Spleen (tissue), 7 donors: ENCODE measurements around the gene PRDM16.

Experiments used
- CTCF ChIP-seq, 11 experiments: fragments of 200-600 bp in 7 of 11; fragments of 450-650 bp in 4 of 11; sonication (generic) in 4 of 11; IDR thresholded peaks in 8 of 11; conservative IDR thresholded peaks in 3 of 11; 1 replicate in 7 of 11; 2 replicates in 4 of 11; pipeline versions ENCODE4 v1.4.0 to v1.8.0; 2016 to 2021; ENCODE audit warnings: antibody characterized with exemption in 11 of 11, inconsistent platforms in 4 of 11, mild to moderate bottlenecking in 1 of 11
- POLR2A ChIP-seq, 3 donors: fragments of 450-650 bp; IDR thresholded peaks; one replicate each; pipeline ENCODE4 v1.5.1; 2017; ENCODE audit warnings: antibody characterized with exemption in 3 of 3, mild to moderate bottlenecking in 1 of 3
- POLR2AphosphoS5 ChIP-seq, 3 donors: sonication (generic); formaldehyde crosslinking; IDR thresholded peaks; one replicate each; pipeline ENCODE4 v1.5.1; 2017; ENCODE audit warnings: antibody characterized with exemption in 3 of 3
- donor health status: DM: no; HTN: no; CAD: no; lungs with moderate emphysema.
- donor health status: DM: no; HTN: no; CAD: no.
- donor health status: DM: no; HTN: no; CAD: no.

- TF ChIP-seq POLR2A (IDR thresholded peaks at IDR 0.05) (no peak), CTCF (IDR thresholded peaks at IDR 0.05 in 8 of 11, conservative IDR thresholded peaks at IDR 0.05 in 3 of 11) (no peak), POLR2AphosphoS5 (IDR thresholded peaks at IDR 0.05) (no peak)
These were observed 8.9 kb upstream of the PRDM16 start for GRCh38 chr1:3060127-3060526.
